TTC549 (cell line): ENCODE data around the gene LGI1.

Source experiments
- FAIRE-seq: peaks from 2 replicates; lab custom pipeline; 2012; peaks lifted over from hg19 to GRCh38; lab: Jason Lieb, UNC

The LGI1 gene

DNA sequence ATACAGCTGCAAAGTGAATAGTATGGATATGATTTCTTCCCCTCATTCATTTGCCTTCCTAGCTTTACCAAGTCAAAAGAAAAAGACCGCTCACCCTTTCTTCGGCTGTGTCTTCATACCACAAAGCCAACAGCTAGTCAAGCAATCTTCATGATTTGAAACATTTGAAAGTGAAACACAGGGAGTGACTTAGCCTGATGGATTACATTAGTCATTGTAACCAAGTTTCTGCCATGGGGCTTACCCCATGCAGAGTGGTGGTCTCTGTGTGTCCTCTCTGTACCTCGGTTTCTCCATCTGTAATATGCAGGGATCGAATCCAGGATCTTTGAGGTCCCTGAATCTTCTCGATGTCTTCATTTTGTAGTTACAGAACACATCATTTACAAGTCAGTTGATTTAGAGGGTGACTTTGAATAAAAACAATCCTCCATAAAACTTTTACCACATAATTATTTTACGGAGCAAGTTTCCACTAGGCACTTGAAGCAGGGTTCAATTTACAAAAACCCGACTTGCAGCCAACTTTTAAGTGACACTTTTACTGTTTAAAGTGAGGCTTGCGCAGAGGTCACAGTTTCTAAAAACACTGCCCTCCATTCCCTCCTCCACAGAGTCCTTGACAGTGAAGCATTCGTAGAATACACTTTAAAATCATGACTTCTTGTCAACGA lies 2.2 kb upstream of the LGI1 start:
- FAIRE-seq = no peak

DNA sequence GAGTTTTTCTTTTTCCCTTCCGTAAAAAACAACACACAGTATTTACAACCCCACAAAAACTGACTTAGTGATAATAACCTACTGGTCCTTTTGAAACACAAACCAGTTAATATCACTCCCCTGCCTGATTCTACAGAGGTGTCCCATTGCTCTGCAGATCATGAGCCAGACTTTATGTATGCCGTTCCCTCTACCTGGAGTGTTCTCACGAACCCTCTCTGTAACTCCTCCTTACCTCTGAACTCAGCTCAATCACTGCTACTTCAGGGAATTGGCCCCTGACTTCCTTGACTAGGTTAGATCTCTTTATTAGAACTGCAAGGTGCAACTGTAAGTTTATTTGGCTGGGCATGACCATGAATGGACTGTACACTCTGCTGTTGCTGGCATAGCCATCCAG lies 1.6 kb upstream of the LGI1 start:
- no peak for FAIRE-seq

DNA sequence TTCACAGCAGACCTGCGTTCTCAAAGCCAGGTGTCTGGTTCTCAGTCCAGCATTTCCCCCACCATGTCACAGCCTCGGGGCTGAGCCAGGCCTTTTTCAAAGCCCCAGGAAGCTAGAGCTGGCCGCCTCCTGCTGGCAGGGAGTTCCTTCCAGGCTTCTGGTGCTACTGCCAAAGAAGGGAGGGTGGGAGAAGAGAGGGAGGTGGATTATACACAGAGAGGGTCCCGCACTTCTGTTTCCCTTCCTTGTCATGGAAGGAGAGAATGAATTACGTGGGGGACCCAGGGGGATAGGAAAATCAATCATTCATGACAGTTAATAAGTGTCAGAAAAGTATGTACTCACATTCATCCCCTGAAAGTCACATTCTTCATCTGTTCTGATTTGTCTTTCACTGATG lies 600 bp upstream of the LGI1 start:
- FAIRE-seq = no peak

DNA sequence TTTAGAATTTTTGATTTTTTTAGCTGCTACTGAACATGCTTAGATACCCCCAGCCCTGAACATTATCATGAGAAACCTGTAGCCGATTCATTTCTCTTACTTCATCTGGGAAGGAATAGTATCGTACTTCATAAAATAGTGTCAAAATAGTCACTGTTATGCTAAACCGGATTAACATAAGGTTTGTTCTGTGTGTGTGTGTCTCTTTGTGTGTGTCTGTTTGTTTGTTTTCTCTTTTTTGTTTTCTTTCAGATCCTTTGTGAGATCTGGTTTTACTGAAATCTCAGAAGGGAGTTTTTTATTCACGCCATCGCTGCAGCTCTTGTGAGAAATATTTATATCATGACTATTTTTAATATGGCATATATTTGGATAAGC lies 761 bp downstream of the LGI1 start:
- FAIRE-seq = no peak

DNA sequence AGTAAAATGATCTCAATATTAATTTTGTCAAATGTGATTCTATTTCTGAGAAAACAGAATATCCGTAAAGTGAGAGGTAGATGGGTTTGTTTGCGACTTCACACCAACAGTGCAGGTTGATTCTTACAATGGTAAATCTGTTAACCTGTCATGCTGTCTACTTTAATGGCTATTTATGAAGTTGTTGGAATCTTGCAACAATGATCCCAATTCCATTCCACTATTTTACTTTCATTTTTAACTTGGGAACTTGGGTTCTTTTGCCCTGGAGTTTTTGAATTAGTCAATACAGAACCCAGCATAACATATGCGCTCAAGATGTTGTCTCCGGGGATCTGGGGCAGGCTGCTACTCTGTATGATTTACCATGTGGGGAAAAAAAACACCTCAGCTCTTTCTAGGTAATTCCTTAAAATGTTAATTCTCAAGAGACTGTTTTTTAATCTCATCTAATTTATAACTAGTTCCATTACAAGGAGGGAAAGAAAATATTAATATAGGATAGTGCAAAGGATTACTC lies 1.2 kb downstream of the LGI1 start:
- no peak for FAIRE-seq

DNA sequence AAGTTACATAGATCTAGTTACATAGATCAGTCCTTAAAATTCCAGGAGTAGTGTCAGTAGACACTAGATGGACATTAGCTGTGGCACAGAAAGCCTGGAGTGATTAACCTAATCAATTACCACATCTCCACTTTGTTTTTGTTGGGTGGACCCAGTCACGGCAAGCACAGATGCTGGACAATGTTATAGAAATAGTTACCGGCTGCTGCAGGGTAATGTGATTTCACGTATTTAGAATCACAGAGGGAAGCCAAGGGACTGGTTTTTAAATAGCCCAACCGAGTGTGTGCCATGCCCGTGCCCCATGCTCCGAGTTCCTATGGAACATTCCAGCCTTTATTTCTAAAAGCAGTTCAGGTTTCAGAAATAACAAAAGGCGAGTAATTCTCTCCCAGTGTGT lies 2.8 kb downstream of the LGI1 start:
- no peak for FAIRE-seq

DNA sequence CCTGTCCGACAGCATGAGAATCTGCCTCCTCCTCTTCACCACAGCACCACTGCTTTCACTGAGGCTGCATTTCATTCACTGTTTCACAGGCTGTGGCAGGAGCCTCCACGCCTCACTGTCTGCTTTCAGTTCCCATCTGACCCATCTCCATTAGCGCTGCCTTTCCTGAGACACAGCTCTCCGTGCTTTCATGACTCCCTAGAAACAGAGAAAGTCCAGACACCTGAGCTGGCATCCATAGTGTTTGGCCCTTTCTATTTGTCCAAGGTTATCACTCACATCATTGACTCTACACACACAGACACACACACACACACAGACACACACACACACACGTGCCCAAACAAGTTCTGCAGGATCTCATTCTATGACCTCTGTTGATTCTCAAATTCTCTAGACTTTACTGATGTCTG lies 5.2 kb downstream of the LGI1 start:
- FAIRE-seq = no peak

DNA sequence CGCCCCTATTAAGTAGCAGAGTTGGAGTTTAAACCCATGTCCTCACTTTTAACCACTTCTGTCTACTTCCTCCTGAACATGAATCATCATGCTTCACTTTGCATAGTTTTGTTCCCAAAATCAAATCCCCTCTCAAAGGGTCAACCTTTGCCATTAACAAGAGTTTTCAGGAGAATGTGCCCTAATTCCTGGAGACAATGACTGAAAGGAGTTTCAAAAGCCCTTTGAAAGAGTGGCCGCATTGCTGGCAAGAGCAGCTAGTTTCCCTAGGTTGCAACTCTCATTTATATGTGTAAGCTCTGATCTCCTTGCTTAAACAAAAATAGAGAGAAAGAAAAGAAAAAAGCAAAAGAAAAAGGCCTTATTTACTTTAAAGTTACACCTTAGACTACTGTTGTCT lies 9.2 kb downstream of the LGI1 start:
- FAIRE-seq = no peak

DNA sequence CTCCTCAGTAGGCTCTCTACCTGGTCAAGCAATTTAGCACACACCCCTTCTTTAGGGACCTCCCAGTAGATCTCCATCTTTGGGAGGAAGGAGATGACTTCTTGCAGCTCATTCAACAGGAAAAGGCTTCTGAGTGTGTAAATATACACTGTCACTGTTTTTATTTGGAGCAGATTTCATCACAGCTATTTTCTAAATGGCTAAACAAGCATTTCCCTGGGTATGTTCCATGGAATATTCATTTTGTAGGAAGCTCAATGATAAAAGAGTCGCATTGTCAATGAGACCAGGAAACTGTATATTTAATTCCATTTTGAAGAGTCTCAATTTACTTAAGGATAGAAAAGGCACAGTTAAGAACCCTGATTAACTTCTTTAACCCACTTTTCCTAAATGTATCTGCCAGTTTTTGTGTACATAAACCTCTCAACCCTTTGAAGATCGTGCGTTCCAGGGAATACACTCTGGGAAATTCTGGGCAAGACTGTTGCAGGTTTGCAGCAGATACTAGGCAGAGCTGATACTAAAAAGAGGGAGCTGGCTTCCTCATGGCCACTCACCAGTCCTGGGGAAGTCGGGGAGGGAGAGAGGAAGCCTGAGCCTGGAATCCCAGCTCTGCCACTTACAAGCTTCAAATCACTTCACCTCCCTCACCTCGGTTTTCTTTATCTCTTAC lies 10.1 kb downstream of the LGI1 start:
- no peak for FAIRE-seq

DNA sequence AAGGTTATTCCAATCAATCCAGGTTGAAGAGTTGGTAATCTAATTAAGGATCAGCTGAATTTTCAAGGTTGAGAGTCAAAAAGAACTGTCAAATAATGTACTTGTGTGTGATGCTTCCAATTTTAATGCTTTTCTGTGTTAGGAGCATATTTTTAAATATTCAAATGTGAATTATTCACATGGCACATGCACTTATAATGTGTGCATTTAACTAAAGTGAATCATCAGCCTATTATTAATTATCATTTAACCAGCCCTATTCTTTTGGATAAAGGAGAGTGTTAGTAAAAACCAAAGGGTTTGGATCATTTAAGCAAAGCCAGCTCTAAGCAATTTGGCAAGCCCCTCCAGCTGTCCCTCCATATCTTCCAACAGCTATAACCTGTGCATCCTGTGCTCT lies 11.2 kb downstream of the LGI1 start:
- no peak for FAIRE-seq

DNA sequence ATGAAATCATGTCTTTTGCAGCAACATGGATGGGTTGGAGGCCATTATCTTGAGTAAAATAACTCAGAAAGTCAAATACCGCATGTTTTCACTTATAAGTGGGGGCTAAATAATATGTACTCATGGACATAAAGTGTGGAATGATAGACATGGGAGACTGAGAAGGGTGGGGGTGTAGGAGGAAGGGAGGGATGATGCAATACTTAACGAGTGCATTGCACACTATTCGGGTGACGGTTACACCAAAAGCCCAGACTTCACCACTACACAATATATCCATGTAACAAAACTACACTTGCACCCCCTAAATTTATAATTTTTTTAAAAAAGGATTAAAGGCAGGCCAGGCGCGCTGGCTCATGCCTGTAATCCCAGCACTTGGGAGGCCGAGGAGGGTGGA lies 13.6 kb downstream of the LGI1 start:
- no peak for FAIRE-seq

DNA sequence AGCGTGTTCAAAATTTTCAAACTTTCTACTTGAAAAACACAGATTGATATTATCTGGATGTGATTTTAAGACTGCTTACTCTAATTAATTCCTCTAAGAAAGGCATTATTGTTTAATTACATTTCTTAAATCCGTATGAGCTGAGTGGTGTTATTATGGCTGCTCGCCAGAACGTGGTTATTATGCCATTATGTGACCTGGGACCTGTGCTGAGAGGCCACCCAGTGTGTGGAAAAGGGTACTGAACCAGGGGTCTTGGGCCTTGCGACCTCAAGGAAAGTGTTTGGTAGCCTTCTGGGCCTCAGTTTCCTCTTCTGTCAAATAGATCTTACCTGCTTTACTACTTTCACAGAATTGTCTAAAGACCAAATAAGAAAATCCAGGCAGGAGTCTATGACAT lies 15.4 kb downstream of the LGI1 start:
- FAIRE-seq = no peak

DNA sequence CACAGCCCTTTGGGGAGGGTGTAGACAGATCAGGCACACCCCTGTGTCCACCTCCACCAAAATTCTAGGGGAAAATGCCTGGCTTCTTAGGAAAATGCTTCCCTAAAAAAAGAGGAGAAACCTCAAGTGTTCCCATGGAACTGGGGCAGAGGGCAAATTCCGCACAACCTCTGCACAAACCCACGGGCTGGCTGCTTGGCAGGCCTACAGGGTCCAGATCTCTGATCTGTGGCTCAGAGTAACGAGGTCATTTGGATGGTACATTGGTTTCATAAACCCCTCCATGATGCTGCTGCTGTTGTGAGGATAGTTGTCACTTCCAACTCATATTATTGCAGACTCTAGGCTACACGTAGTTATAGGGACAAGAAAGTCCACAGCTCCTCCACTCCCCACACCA lies 16.0 kb downstream of the LGI1 start:
- no peak for FAIRE-seq

DNA sequence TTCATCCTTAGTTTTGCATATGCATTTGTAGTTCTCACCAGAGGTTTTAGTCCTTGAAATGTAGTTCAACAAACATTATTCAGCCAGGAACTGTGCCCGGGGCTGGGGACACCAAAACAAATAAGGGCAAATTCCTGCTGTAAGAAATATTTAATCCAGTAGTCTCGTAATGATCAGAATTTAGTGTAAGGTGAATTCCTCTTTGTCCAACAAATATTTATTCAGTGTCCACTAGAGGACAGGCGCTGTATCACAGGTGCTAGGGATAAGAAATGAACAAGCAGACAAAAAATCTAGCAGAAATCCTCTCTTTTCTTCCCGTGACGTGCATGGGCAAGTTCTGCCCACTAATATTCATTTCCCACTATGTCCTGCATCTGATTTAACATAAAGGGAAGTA lies 17.6 kb downstream of the LGI1 start:
- FAIRE-seq = no peak

DNA sequence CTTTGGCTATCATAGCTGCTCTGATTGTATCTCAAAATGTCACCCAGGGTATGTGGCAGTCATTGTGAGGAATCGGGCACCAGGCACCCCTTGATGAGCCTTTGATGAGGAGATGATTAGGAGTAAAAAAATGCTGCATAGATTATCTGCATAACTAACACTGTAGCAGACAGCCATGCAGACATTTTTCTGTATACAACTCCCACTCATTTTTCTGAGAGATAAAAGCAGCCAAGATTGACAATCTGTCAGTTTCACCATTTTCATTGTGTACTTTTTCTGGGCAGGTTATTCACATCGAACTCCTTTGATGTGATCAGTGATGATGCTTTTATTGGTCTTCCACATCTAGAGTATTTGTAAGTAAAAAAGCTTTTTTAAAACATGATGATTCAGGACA lies 19.4 kb downstream of the LGI1 start:
- FAIRE-seq = no peak

DNA sequence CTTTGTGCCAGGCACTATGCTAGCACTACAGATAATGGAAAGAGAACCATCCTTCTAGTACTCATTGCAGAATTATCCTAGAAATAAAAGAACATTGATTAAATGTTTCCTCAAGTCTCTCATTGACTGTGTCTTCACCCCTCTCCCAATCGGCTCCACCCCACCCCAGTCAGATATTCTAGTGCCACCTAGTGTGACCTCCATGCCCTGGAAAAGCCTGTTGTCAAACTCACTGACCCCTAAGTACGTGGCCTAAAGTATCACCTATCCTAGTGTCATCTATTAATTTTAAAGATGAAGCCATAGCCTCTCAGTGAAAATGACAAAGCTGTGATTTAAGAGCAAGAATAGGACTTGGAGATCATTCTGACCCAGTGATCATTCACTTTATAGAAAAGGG lies 26.3 kb downstream of the LGI1 start:
- FAIRE-seq = no peak

DNA sequence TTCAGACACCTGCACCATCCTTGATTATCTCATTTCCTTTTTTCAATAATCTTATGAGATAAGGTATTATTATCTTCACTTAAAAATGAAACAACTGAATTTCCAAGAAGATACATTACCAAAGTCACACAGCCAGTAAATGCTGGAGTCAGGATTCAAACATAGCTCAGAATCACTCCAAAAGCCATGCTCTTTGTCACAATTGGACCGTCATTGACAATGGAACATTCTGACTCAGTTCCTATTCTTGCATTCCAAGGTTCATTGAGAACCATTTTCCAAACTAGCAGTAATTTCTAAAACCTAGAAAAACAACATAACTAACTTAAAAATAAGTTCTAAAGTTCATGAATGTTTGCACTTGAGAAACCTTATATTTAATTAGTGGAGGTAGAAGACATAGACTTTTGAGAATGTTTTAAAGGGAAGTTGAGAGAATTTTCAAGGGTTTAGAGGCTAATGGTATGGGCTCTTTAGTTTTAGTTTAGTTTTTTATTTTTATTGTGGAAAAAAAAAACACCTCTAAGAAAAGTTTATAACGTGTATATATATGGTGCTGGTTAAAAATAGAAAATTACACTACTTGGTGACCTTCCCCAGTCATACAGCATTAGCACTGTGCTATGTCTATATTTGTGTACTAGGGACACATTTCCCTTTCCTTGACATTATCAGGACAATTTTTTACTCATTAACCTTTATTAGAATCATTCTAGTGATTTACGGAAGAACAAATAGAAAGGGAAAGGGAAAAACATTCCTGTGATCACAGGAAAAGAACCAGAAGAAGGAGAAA lies 30.9 kb downstream of the LGI1 start:
- no peak for FAIRE-seq

DNA sequence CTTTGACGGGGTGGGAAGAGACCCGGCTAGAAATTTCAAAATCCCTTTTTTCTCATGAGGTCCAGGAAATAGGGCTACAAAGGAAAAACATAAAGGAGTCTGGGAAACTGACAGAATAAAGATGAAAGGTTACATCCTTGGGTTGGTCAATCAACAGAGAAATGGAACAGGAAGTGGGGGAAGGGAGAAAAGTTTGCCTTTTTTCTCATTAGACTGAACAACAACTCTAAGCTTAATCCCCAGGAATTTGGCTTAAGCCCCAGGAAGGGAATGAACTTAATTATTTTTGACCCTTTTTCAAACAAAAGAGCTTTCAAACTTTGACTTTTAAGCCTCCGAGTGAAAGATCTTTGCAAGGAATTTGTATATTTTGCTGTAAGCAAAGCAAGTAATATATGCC lies 32.7 kb downstream of the LGI1 start:
- FAIRE-seq = no peak

DNA sequence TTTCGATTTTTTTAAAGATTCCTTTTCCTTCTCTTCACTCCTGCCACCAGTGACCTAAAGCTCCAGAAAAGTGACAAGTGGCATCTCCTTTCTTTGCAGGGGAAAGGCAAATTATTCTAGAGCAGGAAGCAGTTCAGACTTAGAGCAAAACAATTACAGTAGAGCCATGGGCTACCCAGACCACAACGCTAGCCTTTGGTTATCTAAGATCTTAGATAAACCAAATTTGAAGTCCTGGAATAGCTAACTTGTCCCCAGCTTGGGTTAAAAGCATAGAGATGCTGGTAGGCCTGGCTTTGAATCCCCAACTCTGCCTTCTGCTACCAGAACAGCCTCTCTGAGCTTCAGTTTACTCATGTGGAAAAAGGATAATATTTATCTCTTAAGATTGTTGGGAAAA lies 38.4 kb downstream of the LGI1 start:
- no peak for FAIRE-seq

DNA sequence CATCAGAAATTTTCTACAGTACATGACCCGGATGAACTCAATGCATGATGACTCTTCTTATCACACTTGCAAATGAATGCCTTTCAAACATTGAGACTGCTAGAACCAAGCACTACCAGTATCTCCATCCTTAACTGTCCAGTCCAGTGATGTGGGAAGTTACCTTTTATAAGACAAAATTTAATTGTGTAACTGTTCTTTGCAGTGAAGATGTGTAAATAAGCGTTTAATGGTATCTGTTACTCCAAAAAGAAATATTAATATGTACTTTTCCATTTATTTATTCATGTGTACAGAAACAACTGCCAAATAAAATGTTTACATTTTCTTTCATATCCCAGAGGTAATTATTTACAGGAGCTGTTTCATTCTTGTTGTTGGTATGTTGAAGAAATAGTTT lies 40.1 kb downstream of the LGI1 start:
- no peak for FAIRE-seq

DNA sequence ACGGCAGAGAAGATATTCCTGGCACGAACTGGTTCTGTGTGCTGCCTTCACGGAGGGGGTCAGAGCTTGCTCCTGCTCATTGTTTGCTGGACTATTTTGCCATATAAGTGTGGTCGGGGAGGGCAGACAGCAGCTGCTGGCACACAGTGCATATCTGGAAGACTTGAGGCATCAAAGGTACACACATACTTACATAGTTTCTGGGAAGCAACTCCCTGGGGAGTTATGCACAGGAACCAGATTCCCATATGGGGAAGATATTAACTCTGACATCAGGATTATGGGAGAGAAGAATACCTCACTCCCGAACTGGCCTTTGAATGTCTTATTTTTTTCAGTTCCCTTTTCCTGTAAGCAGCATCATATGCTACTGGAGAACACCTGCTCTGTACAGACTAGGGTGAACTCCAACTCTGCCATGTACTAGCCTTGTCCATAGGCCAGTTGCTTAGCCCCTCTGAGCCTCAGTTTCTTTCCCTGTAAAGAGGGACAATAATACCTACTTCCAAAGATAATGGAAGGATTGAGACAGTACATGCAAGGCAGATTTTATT lies 41.5 kb downstream of the LGI1 start:
- FAIRE-seq = no peak

DNA sequence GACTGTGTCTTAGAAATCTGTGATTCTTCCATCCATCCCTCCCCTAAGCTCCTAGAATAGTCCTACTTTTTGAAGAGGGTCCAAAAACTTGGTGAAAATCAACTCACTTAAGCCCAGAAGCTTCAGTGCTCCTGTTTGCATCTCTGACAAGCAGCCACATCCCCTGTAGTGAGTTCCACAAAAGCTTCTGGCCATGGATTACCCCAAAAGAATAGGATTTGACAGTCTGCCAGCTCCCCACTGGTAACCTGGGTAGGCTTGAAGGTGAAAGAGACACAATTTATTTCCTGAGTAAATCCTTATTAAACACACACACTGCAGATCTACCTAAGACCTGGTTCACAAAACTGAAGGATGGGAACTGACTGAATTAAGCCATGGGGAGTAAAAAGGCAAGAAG lies 46.5 kb downstream of the LGI1 start:
- FAIRE-seq = no peak

DNA sequence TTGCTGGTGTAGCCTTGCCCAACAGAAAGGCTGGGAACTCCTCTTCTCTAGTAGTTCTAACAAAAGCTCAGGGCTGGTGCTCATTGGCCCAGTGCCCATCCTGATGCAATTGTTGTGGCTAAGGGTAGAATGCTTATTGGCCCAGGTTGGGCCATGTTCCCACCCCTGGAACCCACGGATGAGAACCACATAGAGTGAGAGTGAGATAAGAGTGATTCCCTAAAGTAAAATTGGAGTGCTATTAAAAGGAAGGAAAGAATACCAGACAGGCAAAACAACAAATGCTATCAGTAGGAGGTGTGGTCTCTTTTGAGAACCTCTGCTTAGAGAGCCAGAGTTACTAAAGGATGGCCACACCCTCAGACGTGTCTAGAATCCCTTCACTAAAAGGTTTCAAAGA lies 49.2 kb downstream of the LGI1 start:
- FAIRE-seq = no peak
